GM12878 (cell line): ENCODE results near the gene GNA15. TPM values are rescaled to one million over a fixed set of nuclear protein-coding genes. Genes with fewer than 3 reads are reported as not detected.

Source experiments
- BMI1 ChIP-seq: fragments of 450-650 bp; IDR thresholded peaks from 2 replicates; pipeline ENCODE4 v1.6.1; 2016; ENCODE audit warnings: mild to moderate bottlenecking, moderate library complexity, borderline replicate concordance
- CBX3 ChIP-seq: fragments of 200-600 bp; sonication (generic); IDR thresholded peaks from 2 replicates; pipeline ENCODE4 v1.6.1; 2016; ENCODE audit warnings: low read depth, borderline replicate concordance
- EGR1 ChIP-seq, 2 experiments: IDR thresholded peaks; 1 replicate in 1 of 2; 2 replicates in 1 of 2; pipeline ENCODE4 v1.6.1; 2011 to 2012; ENCODE audit warnings: low read depth in 2 of 2, low read length in 2 of 2, borderline replicate concordance in 1 of 2, mild to moderate bottlenecking in 1 of 2, moderate library complexity in 1 of 2
- ETV6 ChIP-seq, 2 experiments: fragments of 450-650 bp in 1 of 2; IDR thresholded peaks in 1 of 2; conservative IDR thresholded peaks in 1 of 2; 2 replicates each; pipeline ENCODE4 v1.6.1; 2014; ENCODE audit warnings: antibody characterized with exemption in 1 of 2, borderline replicate concordance in 1 of 2, low read depth in 1 of 2, mild to moderate bottlenecking in 1 of 2, moderate library complexity in 1 of 2
- FOXK2 ChIP-seq: fragments of 450-650 bp; IDR thresholded peaks from 2 replicates; pipeline ENCODE4 v1.6.1; 2017; ENCODE audit warnings: mild to moderate bottlenecking, moderate library complexity
- IKZF1 ChIP-seq: fragments of 450-650 bp; conservative IDR thresholded peaks from 2 replicates; pipeline ENCODE4 v1.6.1; 2017; ENCODE audit warnings: antibody characterized with exemption, mild to moderate bottlenecking
- JUNB ChIP-seq: IDR thresholded peaks from 2 replicates; pipeline ENCODE4 v1.6.1; 2016; ENCODE audit warnings: antibody characterized with exemption, mild to moderate bottlenecking
- KAT2A ChIP-seq: conservative IDR thresholded peaks from 2 replicates; pipeline ENCODE4 v1.6.1; 2011; ENCODE audit warnings: low read depth, low read length; ENCODE audit not compliant: control insufficient read depth
- MAX ChIP-seq: IDR thresholded peaks from 2 replicates; pipeline ENCODE4 v1.6.1; 2012; ENCODE audit warnings: low read depth, low read length, improper control_type of control experiment
- MYB ChIP-seq: fragments of 150-350 bp; IDR thresholded peaks from 2 replicates; pipeline ENCODE4 v1.6.1; 2014; ENCODE audit warnings: mild to moderate bottlenecking, low read depth, low read length, borderline replicate concordance
- MYC ChIP-seq: IDR thresholded peaks from 2 replicates; pipeline ENCODE4 v1.6.1; 2011; ENCODE audit warnings: mild to moderate bottlenecking, low read length, moderate library complexity, inconsistent platforms; ENCODE audit not compliant: insufficient read depth, insufficient replicate concordance, insufficient read length, severe bottlenecking
- PML ChIP-seq: IDR thresholded peaks from 2 replicates; pipeline ENCODE4 v1.6.1; 2012; ENCODE audit warnings: low read length, inconsistent platforms
- RAD21 ChIP-seq: IDR thresholded peaks from 2 replicates; pipeline ENCODE4 v1.6.1; 2011; ENCODE audit warnings: mild to moderate bottlenecking, low read depth, low read length, moderate library complexity; ENCODE audit not compliant: insufficient read depth
- RB1 ChIP-seq: fragments of 450-650 bp; formaldehyde crosslinking; IDR thresholded peaks from 2 replicates; pipeline ENCODE4 v1.6.1; 2017; ENCODE audit warnings: mild to moderate bottlenecking, borderline replicate concordance
- RELA ChIP-seq: fragments of 450-650 bp; IDR thresholded peaks from 2 replicates; pipeline ENCODE4 v1.8.0; 2014; ENCODE audit warnings: borderline replicate concordance; ENCODE audit not compliant: partially characterized antibody
- SPI1 ChIP-seq: IDR thresholded peaks from 2 replicates; pipeline ENCODE4 v1.6.1; 2011; ENCODE audit warnings: low read depth, mild to moderate bottlenecking, low read length, moderate library complexity, borderline replicate concordance; ENCODE audit not compliant: insufficient read depth
- SREBF1 ChIP-seq: IDR thresholded peaks from 2 replicates; pipeline ENCODE4 v1.6.1; 2012; ENCODE audit warnings: mild to moderate bottlenecking, low read length
- STAT1 ChIP-seq: fragments of 450-650 bp; conservative IDR thresholded peaks from 2 replicates; pipeline ENCODE4 v1.6.1; 2014; ENCODE audit warnings: antibody characterized with exemption, mild to moderate bottlenecking
- TCF7 ChIP-seq: IDR thresholded peaks from 2 replicates; pipeline ENCODE4 v1.6.1; 2014; ENCODE audit warnings: antibody characterized with exemption, borderline replicate concordance
- ZNF217 ChIP-seq: fragments of 450-650 bp; IDR thresholded peaks from 2 replicates; pipeline ENCODE4 v1.6.1; 2017; ENCODE audit warnings: antibody characterized with exemption, mild to moderate bottlenecking
- ZNF384 ChIP-seq: IDR thresholded peaks from 2 replicates; pipeline ENCODE4 v1.6.1; 2012; ENCODE audit warnings: low read depth, mild to moderate bottlenecking, low read length, improper control_type of control experiment, borderline replicate concordance
- polyA plus RNA-seq, 11 experiments: library from polyadenylated mRNA; depleted of rRNA in 4 of 11; unstranded in 6 of 11; stranded (reverse) in 5 of 11; fragments of >200 nt; fragmentation: Nextera tagmentation in 4 of 11; fragmentation: Illumina TruSeq in 1 of 11; extraction: Ambion mirVana in 4 of 11; extraction: Trizol in 1 of 11; gene quantifications; 1 replicate in 1 of 11; 2 replicates in 10 of 11; pipeline versions ENCODE4 v1.2.1 to v1.2.3, GENCODE V29; 2011 to 2016; ENCODE audit warnings: inconsistent platforms in 2 of 11, missing spikeins in 2 of 11, low read depth in 1 of 11
- total RNA-seq, 4 experiments: library from RNA; depleted of rRNA in 3 of 4; stranded (reverse); fragments of >200 nt in 3 of 4; fragmentation: Illumina TruSeq in 1 of 4; extraction: Trizol in 1 of 4; gene quantifications; 2 replicates each; pipeline versions ENCODE4 v1.2.1 to v1.2.3, GENCODE V29; 2013 to 2021
- TF ChIP-seq, protein P1 (sequence below): fragments of 450-650 bp; IDR thresholded peaks from 2 replicates; pipeline ENCODE4 v1.6.1; 2017; ENCODE audit warnings: low read depth, mild to moderate bottlenecking, moderate library complexity
- TF ChIP-seq, protein P2 (sequence below): IDR thresholded peaks from 2 replicates; pipeline ENCODE4 v1.6.1; 2012; ENCODE audit warnings: low read depth, low read length, improper control_type of control experiment
- TF ChIP-seq, protein P3 (sequence below): IDR thresholded peaks from 2 replicates; pipeline ENCODE4 v1.6.1; 2012; ENCODE audit warnings: low read depth, low read length, improper control_type of control experiment
- TF ChIP-seq, protein P4 (sequence below): IDR thresholded peaks from 2 replicates; pipeline ENCODE4 v1.6.1; 2011; ENCODE audit warnings: borderline replicate concordance, low read depth, mild to moderate bottlenecking, moderate library complexity, mixed read lengths, low read length; ENCODE audit not compliant: insufficient read depth; ENCODE audit errors: extremely low read length

The GNA15 gene
- total and polyA plus RNA-seq, 10 of the 15 experiments (the other 5 are each of a cell fraction or from before 2014, with no cell fraction given): 0.42 to 18.0 (median 9.4) TPM

DNA sequence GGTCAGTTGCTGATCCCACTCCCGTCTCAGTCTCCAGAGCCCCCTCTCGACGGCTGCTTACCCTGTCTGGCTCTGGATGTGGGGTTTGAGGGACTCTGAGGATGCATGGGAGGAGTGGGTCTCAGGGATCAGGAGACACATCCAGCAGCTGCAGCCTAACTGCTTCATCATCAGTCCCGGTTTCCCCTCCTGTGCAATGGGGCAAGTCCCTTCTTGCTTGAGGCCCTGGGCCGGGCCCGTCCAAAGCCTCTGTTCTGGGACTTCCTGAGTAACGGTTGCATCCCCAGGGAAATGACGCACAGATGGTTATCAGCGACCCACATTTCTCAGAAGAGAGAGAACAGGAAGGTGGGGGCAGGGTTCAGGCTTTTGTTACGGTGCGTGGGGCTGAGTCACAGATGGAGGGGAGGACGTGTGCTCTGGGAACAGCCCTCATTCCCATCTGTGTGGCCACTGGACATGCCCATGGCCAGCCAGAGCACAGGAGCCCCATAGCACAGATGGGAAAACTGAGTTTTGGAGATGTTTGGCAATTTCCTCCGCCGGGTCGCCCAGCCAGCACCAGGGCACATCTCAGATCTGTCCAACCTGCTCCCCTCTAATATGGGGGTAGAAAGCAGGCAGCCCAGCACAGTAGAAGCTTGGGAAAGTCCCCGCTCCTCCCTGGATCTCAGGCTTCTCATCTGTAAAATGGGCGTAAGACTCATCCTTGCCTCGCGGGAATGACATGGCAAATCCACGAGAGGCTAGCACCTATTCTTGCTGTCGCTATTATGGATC, 19.3 kb downstream of the GNA15 start (continued):
- TF ChIP-seq EGR1 (IDR thresholded peaks at IDR 0.05; ENCODE audit: borderline replicate concordance in 1 of 2, low read depth in 2 of 2, low read length in 2 of 2) (no peak), ZNF384 (no peak), KAT2A (no peak), STAT1 (no peak; the same call in 1 of the 2 replicates), ZNF217 (peak; percentile 73; the same call in 1 of the 2 replicates), SREBF1 (no peak), RELA (peak; percentile 84), IKZF1 (peak; percentile 96), ETV6 (conservative IDR thresholded peaks at IDR 0.05 in 1 of 2, IDR thresholded peaks at IDR 0.05 in 1 of 2; ENCODE audit: borderline replicate concordance in 1 of 2, low read depth in 1 of 2) (peak in 1 of 2 experiments; percentile 71; a peak in 1 of 4 replicates), MYC (no peak), MYB (peak; percentile 84; the same call in 1 of the 2 replicates), RB1 (no peak), RAD21 (no peak; the same call in 1 of the 2 replicates), SPI1 (peak; percentile 54; the same call in 1 of the 2 replicates), PML (peak; percentile 56; the same call in 1 of the 2 replicates), TCF7 (no peak), FOXK2 (no peak), MAX (no peak), CBX3 (no peak), JUNB (no peak; the same call in 1 of the 2 replicates), BMI1 (0 out of 2 replicates have a peak, but pooled peaks have one; percentile 51)
- TF ChIP-seq, protein P1, sequence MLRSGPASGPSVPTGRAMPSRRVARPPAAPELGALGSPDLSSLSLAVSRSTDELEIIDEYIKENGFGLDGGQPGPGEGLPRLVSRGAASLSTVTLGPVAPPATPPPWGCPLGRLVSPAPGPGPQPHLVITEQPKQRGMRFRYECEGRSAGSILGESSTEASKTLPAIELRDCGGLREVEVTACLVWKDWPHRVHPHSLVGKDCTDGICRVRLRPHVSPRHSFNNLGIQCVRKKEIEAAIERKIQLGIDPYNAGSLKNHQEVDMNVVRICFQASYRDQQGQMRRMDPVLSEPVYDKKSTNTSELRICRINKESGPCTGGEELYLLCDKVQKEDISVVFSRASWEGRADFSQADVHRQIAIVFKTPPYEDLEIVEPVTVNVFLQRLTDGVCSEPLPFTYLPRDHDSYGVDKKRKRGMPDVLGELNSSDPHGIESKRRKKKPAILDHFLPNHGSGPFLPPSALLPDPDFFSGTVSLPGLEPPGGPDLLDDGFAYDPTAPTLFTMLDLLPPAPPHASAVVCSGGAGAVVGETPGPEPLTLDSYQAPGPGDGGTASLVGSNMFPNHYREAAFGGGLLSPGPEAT: peak; percentile 76; the same call in 1 of the 2 replicates
- TF ChIP-seq, protein P2, sequence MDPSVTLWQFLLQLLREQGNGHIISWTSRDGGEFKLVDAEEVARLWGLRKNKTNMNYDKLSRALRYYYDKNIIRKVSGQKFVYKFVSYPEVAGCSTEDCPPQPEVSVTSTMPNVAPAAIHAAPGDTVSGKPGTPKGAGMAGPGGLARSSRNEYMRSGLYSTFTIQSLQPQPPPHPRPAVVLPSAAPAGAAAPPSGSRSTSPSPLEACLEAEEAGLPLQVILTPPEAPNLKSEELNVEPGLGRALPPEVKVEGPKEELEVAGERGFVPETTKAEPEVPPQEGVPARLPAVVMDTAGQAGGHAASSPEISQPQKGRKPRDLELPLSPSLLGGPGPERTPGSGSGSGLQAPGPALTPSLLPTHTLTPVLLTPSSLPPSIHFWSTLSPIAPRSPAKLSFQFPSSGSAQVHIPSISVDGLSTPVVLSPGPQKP: no peak
- TF ChIP-seq, protein P3, sequence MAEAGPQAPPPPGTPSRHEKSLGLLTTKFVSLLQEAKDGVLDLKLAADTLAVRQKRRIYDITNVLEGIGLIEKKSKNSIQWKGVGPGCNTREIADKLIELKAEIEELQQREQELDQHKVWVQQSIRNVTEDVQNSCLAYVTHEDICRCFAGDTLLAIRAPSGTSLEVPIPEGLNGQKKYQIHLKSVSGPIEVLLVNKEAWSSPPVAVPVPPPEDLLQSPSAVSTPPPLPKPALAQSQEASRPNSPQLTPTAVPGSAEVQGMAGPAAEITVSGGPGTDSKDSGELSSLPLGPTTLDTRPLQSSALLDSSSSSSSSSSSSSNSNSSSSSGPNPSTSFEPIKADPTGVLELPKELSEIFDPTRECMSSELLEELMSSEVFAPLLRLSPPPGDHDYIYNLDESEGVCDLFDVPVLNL: no peak
- TF ChIP-seq, protein P4, sequence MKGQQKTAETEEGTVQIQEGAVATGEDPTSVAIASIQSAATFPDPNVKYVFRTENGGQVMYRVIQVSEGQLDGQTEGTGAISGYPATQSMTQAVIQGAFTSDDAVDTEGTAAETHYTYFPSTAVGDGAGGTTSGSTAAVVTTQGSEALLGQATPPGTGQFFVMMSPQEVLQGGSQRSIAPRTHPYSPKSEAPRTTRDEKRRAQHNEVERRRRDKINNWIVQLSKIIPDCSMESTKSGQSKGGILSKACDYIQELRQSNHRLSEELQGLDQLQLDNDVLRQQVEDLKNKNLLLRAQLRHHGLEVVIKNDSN: no peak
